Right ventricle myocardium superior (tissue), 1 donor: Measurements from ENCODE around the gene DDTL. TPM values are rescaled to one million over a fixed set of nuclear protein-coding genes. Genes with fewer than 3 reads are reported as not detected.
"Not testable (repeated sequence)": the region's sequence is repeated elsewhere in the genome, so short reads cannot be mapped to it uniquely, and the experiment has no call there.

ENCODE experiments used
- ATAC-seq: fragments of 200-7000 bp; cut with Tn5 transposase; one replicate; pipeline ENCODE4 v1.9.1; 2020; ENCODE audit warnings: mild to moderate bottlenecking; ENCODE audit not compliant: poor library complexity
- DNase-seq: peaks from one replicate; pipeline ENCODE4 v3.0.0-alpha.2; 2020
- intact Hi-C: fragments of 100-400 bp; cut with DNase I; formaldehyde crosslinking; loops from one replicate; pipeline ENCODE4 v1.11.2; 2022
- long read RNA-seq: library from polyadenylated mRNA; unstranded; transcript quantifications from one replicate; pipeline ENCODE4 v2.0.0, GENCODE V29; 2021
- total RNA-seq: library from RNA; stranded (reverse); fragmentation: NEBNext Ultra II Directional; extraction: Animal tissue kit (Norgen Biotek cat#: 25700); gene quantifications from one replicate; pipeline ENCODE4 v1.2.1, GENCODE V29; 2021
- donor health status: DM: no; HTN: yes; CAD: no; lungs with severe emphysema.

DDTL gene
- 1.7 TPM for total RNA-seq
- long read RNA-seq, partial matches to known transcripts = 1 of 4 reads
- long read RNA-seq, other reads (novel, unspliced or antisense) = 1 of 4 reads

GRCh38 chr22:23966568-23966967, at the start of gene DDTL:
Gene DDTL, plus strand, starts transcription at chr22:23966888. Its CDS starts 27 bp downstream, at chr22:23966915.
- DNase-seq, intact Hi-C loops: not testable (repeated sequence)
- ATAC-seq = peak; percentile 95

GRCh38 chr22:23920267-23920611, 46.4 kb upstream of the DDTL start:
- intact Hi-C loops = not testable (repeated sequence)

DNA sequence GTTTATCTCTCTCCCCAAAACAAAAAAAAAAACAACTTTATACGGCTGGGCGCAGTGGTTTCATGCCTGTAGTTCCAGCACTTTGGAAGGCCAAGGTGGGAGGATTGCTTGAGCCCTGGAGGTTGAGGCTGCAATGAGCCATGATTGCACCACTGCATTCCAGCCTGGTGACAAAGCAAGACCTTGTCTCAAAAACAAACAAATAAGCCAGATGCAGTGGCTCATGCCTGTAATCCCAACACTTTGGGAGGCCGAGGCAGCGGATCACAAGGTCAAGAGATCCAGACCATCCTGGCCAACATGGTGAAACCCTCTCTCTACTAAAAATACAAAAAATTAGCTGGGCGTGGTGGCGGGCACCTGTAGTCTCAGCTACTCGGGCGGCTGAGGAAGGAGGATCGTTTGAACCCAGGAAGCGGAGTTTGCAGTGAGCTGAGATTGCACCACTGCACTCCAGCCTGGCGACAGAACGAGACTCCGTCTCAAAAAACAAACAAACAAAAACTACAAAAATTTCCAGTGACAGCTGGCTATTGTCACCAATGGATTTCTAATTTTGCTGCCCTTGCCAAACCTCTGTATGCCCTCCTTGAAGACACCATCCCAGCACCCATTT, 45.0 kb upstream of the DDTL start:
- intact Hi-C loops, ATAC-seq, DNase-seq: not testable (repeated sequence)

More at GRCh38 chr22:23920267-23920611, 46.4 kb upstream of the DDTL start:
- not testable (repeated sequence) for ATAC-seq, DNase-seq

DNA sequence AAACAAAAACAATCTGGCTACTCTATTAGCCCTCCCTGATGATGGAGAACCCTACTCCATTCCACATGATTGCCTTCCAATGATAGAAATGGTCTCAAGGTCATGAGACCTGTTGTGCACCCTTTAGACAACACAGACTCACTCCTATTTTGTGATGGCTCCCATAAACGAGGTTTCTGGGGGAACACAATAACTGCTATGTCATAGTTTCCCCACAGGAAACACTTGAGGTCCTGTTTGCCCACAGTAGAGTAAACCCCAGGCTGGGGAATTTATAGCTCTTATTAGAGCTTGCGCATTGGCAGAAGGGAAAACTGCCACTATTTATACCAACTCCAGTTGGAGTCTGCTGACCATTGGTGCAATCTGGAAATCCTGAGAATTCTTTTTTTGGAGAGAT, 43.8 kb upstream of the DDTL start:
- no peak for DNase-seq
- ATAC-seq = no peak
- intact Hi-C loops = no loop called here

DNA sequence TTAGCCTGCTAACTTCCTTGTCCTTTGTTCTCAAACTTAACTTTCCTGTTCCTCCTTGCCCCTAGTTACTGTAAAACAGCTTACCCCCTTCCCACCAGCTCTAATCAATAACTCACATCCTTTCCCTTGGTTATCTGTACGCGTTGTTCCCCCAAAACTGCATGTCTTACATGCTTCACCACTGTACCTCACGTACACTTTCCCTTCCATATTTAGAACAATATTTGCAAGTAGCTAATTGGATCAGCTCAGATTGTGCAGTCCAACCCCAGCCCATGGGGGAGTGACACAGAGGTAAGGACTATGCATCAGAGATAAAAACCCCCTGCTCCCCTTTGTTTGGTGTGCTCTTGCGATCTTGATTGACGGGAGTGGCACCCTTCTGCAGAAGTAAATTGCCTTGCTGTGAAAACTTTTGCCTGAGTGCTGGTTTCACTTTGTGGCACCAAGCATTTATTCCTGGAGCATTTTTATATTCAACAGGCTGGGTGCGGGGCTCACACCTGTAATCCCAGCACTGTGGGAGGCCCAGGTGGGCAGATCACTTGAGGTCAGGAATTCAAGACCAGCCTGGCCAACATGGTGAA, 41.6 kb upstream of the DDTL start:
- ATAC-seq = no peak
- intact Hi-C loops = no loop called here
- no peak for DNase-seq

DNA sequence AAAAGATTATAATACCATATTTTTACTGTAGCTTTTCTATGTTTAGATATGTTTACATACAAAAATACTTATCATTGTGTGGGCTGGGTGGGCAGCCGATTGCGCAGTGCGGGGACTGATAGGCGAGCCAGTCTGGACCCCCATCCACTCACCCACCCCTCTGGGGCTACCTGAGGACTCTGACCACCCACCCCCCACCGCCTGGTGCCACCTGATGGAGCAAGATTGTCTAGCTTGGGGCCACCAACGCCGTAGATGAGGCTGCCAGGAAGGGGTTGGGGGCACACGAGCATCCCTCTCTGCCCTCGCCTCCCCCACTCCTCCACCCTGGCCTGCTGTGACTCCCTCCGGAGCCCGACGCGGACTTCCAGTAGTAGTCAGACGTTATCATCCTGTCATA, 40.1 kb upstream of the DDTL start:
- no peak for ATAC-seq
- intact Hi-C loops = no loop called here
- DNase-seq = no peak

GRCh38 chr22:23938328-23939016, 28.2 kb upstream of the DDTL start:
- ATAC-seq = no peak
- no peak for DNase-seq
- intact Hi-C loops = no loop called here

DNA sequence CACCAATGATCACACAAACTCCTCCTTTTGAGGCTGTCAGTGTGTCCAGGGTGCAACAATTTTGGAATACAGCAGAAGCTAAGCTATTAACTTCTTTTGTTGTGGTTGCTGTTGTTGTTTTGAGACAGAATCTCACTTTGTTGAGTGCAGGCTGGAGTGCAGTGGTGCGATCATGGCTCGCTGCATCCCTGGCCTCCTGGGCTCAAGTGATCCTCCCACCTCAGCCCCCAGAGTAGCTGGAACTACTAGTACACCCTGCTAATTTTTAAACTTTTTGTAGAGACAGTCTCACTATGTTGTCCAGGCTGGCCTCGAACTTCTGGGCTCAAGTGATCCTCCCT, 27.7 kb upstream of the DDTL start:
- intact Hi-C loops = no loop called here
- ATAC-seq (no peak), DNase-seq (no peak)

DNA sequence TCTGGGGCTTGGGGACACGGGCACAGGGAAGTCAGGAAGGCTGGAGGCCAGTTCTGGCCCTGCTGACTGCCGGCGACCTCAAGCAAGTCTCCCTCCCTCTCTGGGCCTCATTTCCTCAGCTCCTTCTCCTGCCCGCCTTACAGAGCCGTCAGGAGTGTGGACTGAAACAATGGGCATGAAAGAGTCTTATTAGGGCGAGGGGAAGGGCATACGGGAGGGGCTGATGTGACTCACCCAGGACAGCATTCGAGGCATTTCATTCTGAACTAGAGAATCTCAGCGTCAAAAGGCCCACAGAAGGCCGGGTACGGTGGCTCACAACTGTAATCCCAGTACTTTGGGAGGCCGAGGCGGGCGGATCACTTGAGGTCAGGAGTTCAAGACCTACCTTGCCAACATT, 26.5 kb upstream of the DDTL start:
- ATAC-seq, intact Hi-C loops, DNase-seq: not testable (repeated sequence)

DNA sequence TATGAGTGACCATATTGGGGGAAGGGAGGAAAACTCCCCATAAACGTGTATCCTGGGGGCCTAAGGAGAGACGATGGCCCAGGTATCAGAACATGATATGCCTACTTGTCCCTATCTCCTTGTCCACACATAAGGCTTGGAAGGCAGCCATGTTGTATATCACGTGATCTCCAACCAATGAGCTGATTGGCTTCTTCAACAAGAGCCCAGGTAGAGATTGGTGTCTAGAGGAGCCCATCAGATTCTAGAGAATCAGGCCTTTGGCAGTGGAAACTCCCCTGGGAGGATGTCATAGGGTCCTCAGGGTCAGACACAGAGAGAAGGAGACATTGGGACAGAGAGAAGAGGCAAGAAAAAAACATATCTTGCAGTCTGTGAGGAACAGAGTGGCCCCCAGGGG, 19.3 kb upstream of the DDTL start:
- intact Hi-C loops, ATAC-seq, DNase-seq: not testable (repeated sequence)

DNA sequence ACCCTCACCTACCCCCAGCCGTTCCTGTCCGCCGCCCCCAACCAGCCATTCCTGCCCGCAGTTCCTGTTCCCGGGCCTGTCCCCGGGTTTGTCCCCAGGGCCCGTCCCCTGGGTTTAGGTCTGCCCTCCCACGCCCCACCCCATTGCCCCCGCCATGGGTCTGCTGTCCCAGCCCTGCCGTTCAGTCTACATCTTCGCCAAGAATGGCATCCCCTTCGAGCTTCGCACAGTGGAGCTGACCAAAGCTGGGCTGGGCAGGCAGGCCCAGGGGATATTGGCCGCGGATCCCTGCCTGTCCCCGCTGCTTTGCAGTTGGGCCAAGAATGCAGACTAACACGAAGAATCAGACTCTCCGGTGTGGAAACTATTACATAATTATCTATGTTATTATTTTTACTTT, 16.9 kb upstream of the DDTL start:
- DNase-seq, intact Hi-C loops, ATAC-seq: not testable (repeated sequence)

GRCh38 chr22:23951383-23951782, 15.3 kb upstream of the DDTL start:
- DNase-seq, intact Hi-C loops, ATAC-seq: not testable (repeated sequence)

DNA sequence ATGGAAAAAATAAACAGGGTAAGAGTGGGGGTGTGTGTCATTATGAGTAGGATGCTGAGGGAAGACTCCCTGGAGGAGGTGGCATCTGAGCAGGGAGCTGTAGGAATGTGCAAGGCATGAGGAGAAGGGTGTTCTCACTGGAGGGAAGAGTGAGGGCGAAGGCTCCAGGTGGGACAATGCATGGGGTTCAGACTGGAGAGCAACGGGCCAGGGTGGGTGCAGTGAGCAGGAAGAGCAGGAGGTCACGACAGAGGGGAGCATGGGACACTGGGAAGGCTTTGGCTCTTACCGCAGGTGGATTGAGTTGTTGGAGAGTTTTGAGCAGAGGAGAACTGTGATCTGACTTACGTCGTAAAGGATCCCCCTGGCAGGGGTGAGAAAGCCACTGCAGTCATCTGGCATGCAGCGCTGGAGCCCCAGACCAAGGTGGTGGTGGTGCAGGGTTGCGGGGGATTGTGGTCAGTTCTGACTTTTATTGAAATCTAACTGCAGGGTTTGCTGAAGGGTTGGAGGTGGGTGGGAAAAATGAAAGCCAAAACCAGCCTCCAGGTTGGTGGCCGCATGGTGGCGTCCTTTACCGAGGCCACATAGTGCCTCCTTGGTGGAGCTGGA, 13.8 kb upstream of the DDTL start:
- intact Hi-C loops, ATAC-seq, DNase-seq: not testable (repeated sequence)

- ATAC-seq, intact Hi-C loops: not testable (repeated sequence)
These were observed 13.2 kb upstream of the DDTL start for GRCh38 chr22:23953485-23953884.

DNA sequence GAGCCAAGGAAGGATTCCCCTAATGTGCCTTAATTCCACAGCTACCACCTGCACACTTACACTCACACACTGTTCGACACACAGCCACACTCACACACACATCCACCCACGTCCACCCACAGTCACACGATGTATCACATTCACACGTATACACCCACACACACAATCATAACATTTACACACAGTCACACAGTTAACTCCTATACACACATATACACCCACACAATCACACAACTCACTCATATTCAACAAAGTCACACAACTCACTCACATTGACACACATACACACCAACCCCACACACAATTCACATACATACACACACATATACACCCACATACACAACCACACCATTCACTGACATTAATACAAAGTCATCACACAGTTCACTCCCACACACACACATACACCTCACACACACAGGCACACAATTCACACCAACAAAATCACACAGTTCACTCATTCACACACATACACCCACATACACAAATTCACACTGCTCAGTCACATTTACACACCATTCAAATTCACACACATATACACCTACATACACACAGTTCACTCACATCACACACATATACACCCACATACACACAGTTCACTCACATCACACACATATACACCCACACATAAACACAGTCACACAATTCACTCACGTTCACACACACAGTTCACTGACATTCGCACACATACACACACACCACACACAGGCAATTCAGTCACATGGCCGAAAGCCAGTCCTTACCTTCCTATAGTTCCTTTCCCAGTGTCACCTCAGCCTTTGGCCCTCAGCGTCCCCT, 12.3 kb upstream of the DDTL start:
- ATAC-seq, intact Hi-C loops, DNase-seq: not testable (repeated sequence)

More at GRCh38 chr22:23953485-23953884, 13.2 kb upstream of the DDTL start:
- not testable (repeated sequence) for DNase-seq

- ATAC-seq, intact Hi-C loops, DNase-seq: not testable (repeated sequence)
These were observed 11.7 kb upstream of the DDTL start for GRCh38 chr22:23954991-23955305.

DNA sequence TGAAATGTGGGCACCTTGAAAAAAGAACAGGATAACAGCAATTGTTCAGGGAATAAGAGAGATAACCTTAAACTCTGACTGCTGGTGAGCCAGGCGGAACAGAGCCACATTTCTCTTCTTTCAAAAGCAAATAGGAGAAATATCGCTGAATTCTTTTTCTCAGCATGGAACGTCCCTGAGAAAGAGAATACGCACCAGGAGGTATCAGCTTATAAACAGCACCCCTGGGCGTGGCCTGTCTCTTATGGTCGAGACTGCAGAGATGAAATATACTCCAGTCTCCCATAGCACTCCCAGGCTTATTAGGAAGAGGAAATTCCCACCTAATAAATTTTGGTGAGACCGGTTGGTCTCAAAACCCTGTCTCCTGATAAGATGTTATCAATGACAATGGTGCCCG, 10.8 kb upstream of the DDTL start:
- intact Hi-C loops, DNase-seq, ATAC-seq: not testable (repeated sequence)

GRCh38 chr22:23956301-23956900, 10.3 kb upstream of the DDTL start:
- intact Hi-C loops = not testable (repeated sequence)
- peak; percentile 69 for ATAC-seq
- DNase-seq = peak; percentile 63
